ENCODE data around the gene MAML1.

Gene MAML1

DNA sequence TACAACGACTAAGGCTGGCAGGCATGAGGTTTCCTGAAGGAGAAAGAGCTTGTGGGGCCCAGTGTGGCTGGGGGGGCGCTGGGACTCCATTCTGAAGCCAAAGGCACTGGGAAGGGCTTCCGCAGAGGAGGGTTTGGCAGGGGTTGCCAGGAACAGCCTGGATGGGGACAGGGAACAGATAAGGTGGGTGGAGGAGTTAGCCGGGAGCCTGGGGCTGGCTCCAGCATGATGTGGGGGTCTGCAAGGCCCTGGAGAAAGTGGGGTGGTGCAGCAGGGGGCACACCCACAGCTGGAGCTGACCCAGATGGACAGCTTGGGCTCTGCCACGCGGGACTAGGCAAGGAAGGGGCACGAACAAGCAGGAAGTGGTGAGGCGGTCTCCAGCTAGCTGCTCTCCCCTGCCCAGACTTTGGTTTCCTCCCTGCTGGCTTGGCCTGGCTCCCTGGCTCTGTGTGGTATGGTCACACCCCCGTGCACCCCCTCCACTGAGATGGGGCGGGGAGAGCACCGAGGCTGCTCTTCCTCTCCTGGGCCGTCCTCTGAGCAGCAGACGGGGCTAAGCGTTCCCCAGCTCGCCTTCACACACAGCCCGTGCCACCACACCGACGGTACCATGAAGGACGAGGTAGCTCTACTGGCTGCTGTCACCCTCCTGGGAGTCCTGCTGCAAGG lies 61.0 kb downstream of the MAML1 start, which contains the start of gene LTC4S:
Gene LTC4S (plus strand): TSS at position 519 of the 672 bp plus-strand sequence. CDS start 95 bp downstream, at position 614.
- DNase-seq = no peak

DNA sequence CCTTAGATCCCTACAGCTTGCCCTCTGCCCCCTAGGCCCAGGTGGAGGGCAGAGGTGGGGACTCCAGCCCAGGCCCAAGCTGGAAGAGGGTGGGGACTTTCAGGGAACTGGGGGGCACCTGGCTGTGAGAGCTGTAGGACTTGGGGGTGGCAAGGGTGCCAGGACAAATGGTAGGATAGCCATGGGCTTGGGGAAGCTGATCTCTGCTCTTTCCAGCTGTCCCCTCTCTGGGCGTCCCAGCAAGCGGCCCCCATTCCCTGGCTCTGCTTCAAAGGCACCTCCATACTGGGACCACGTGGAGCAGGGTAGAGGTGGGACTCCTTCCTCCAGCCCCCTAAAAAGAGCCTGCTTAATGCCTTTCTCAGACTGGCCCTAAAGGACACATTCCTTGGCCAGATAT lies 61.5 kb downstream of the MAML1 start:
- DNase-seq = no peak

DNA sequence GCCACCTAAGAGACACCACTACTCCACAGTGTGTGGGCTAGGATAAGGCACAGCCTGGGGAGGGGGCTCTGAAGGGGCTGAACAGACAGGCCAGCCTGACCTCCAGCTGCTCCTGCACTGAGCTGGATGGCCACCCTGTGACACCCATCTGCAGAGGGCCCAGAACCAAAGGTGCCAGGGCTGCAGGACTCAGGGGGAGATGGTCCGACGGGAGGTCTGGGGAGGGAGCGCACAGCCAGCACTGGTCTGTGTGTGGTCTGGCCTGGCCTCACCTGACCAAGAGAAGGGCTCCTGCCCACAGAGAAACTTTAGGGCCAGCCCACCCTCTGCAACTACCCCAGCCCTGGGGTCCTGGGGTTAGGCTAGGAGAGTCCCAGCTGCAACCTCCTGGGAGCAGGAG lies 62.0 kb downstream of the MAML1 start:
- no peak for DNase-seq

DNA sequence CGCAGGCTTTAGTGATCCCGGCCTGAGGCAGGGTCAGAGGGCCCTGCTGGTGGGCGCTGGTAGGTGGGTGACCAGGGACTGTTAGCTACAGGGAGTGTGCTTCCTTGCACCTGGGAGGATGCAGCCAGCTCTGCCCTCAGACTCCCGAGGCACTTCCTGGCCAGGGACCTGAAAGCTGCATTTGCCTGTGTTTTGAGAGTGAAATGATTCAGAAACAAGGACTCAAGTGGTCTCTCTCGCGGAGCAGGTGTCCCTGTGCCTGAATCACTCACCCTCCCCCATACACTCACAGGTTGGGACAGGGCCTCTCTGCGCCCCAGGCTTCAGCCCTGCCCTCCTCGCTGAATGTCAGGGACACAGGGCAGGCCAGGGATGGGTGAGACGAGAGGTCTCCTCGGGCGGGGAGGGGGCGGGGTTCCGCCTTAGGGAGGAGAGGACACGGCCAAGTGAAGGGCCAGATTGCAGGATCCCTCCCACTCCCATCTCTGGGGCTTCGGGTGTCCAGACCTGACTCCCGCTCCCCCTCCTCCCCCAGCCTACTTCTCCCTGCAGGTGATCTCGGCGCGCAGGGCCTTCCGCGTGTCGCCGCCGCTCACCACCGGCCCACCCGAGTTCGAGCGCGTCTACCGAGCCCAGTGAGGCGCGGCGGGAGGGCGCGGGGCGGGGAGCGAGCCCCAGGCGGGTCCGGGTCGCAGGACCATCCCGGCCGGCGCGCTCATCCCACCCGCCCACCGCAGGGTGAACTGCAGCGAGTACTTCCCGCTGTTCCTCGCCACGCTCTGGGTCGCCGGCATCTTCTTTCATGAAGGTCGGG lies 62.6 kb downstream of the MAML1 start:
- peak; percentile 79 for DNase-seq

DNA sequence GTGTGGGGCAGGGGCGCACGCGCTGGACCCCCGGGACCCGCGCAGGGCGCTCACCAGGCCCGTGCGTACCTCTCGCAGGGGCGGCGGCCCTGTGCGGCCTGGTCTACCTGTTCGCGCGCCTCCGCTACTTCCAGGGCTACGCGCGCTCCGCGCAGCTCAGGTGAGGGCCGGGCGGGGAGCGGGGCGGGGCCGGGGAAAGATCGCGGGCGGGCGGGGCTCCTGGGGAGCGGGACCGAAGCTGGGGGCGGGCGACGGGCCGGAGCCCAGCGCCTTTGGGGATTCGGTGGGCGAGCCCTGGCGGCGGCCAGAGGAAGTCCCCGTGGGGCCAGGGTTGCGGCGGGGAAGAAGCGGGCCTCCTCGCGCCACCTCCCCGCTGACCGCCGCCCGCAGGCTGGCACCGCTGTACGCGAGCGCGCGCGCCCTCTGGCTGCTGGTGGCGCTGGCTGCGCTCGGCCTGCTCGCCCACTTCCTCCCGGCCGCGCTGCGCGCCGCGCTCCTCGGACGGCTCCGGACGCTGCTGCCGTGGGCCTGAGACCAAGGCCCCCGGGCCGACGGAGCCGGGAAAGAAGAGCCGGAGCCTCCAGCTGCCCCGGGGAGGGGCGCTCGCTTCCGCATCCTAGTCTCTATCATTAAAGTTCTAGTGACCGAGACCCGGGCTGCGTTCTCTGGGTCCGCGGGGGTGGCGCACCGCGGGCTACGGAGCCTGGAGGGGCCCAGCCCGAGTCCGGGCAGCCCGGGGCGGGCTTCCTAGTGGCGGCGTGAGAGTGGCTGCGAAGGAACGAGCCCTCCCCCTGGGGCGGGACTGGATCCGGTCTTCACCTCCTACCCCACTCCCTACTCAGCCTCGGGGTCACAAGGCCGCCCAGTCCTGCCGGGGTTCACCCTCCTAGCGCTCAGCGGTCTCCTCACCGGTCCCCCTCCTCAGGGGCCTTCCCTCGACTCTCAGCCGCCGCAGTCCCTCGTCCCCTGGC lies 63.5 kb downstream of the MAML1 start:
- peak; percentile 97 for DNase-seq

DNA sequence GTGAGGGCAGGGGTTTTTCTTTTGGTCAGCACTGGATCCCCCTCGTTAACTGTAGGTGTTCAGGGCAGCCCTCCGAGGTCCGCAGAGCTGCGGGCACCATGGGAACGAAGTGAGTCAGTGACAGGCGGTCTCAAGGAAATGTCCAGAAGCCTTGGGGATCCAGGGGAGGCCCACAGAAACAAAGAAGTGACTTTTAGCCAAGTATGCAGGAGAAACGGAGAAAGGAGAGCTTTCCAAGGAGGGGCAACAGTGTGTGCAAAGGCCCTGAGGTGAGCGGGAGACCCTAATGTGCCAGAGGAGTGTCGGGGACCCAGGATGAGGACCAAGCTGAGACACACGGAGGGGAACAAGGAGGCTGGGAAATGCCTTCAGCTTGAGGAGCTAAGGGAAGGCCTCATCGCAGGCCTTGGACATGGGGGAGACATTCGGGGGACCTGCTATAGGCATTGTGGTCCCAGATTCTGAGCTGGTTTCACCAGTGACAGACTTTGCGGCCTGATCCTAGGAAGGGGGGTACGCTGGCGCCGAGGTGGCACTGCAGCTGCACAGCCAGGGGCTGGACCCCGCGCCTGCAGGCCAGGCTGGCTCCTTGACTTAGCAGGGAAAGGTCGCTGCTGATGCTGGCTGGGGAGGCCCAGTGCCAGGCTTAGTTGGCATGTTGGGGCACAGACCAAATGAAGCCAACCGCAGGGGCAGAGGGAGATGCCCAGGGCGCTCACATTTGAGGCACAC lies 64.4 kb downstream of the MAML1 start:
- no peak for DNase-seq

DNA sequence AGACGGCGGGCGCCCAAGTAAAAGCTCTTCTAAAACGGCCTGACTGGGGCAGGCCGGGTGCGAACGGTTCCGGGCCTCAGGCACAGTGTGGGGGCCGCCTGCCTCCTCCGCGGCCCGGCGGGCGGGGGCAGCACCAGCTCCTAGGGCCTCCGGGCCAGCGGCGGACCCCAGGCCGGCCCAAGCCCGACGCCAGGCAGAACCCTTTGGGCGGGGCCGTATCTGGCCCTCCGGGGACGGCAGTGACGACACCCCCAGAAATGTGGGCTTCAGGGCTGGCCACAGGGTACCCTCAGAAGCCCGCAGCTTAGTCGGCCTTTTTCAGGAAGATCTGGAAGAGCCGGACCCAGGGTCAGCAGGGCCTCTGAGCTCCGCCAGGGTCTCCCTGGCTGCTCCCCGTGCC lies 65.1 kb downstream of the MAML1 start:
- no peak for DNase-seq

DNA sequence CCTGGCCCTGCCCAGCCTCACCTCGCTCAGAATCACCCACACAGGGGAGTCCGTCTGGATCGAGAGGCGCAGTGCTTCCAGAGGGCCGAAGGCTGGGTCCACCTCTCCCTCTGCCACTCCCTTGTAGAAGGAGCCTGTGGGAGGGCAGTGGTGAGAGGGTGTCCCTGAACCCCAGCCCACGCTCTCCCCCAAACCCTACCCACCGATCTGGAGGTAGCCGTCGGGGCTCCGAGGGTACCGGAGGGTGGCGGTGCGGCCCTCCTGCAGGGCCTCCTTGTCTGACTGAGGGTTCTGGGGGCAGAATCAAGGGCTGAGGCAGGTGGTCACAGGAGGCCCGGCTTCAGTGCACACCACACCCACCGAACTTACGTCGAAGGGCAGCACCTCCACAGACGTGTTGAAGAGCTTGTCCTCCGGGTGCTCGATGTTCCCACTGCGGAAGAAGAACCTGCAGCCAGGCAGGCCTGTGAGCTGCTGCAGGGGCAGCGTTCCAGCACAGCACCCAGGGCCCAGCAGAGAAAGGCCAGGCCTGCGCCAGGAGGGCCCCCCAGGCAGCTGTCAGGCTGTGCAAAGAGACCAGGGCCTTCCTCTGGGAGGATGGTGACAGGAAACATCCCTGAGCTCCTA lies 65.6 kb downstream of the MAML1 start:
- no peak for DNase-seq

DNA sequence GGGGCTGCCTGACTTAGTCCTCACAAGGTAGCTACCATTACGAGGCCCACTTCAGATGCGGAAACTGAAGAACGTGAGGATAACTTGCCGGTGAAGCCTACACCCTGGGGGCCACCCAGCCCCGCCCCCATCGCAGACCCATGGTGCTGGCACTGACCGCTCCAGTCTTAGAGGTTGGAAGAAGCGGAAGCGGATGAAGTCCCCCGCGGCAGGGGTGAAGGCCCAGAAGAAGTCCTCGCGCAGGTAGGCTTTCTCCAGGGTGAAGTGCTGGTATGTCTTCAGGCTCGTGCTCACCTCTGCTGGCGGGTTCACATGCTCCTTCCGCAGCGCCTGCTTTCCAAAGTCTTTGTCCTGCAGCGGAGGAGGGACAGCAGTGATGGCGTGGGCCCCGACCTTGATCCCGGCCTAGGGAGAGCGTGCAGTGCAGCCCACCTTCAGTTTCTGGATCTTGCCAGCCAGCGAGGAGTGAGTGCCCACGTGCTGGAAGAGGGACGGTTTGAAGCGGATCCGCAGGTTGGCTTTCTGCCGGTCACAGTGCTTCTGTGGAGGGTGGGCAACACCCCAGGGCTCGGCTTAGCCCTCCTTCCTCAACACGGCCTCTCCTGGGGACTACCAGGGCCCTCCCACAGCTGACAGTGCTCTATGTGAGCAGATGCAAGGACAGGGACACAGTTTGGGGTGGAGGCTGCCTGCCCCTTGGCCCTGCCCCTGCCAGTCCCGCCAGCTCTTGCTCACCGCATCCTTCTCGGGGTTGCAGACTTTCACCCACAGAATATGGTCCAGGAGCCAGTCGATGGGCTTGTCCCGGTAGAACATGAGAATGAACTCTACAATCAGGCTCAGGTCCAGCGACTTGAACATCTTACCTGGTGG lies 66.4 kb downstream of the MAML1 start:
- DNase-seq = no peak

DNA sequence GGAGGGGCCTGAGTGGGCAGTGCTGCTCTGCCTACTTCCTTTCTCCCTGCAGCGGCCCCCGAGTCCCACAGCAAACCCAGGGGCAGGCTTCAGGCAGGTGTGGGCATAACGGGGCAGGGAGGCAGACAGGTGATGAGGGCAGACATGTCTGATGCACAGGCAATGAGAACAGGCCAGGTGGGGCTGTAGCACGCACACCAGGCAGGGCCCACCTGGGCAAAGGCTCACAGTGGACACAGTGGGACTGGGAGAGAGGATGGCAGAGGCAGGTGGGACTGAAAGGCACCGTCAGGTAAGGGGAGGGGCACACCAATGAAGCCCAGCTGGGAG lies 67.0 kb downstream of the MAML1 start:
- no peak for DNase-seq

DNA sequence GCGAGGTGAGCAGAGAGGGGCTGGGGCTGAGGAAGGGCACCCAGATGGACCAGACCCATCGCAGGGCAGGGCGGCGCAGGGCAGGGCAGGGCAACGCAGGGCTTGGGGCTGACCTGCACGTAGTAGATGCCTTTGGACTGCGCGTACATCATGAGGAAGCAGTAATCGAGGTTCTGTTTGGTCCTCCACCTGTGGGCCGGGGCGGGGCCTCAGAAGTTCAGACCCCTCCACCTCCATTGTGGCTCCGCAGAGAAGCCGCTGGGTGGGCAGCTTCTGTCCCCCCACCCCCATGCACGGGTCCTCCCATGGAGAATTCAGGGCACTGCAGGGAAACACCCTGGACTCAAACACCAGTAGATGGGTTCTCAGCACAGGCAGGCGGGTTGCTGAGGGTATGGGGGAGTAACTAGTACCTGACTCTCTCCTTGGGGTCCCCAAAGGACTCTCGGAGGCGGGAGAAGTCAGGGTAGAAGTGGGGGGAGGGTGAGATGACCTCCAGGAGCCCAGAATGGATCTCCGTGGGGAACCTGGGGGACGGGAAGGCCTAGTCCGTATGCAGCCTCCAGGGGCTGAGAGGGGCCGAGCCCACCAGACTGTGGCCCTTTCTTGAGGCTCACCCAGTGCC lies 67.6 kb downstream of the MAML1 start:
- no peak for DNase-seq

DNA sequence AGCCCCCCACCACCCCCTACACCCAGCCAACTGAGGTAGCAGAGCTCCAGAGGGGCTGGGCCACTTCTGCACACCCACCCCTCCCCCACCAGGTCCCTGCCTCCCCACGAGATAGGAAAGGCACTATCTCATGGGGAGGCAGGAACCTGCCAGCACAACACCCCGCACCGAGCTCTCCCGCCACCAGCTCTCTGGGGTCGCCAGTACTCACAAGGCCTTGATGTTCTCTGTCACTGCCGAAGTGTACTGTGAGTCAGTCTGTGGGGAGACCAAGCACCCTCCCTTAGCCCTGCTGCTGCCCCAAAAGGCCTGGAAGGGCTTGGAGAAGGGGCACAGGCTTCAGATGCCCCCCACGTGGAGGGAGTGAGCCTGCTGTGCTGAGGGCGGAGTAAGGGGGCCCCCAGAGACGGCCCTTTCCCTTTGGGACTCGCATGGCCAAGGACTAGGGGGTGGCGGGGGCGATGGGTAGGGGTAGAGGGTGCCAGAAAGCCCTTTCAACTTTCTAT lies 68.1 kb downstream of the MAML1 start:
- no peak for DNase-seq

DNA sequence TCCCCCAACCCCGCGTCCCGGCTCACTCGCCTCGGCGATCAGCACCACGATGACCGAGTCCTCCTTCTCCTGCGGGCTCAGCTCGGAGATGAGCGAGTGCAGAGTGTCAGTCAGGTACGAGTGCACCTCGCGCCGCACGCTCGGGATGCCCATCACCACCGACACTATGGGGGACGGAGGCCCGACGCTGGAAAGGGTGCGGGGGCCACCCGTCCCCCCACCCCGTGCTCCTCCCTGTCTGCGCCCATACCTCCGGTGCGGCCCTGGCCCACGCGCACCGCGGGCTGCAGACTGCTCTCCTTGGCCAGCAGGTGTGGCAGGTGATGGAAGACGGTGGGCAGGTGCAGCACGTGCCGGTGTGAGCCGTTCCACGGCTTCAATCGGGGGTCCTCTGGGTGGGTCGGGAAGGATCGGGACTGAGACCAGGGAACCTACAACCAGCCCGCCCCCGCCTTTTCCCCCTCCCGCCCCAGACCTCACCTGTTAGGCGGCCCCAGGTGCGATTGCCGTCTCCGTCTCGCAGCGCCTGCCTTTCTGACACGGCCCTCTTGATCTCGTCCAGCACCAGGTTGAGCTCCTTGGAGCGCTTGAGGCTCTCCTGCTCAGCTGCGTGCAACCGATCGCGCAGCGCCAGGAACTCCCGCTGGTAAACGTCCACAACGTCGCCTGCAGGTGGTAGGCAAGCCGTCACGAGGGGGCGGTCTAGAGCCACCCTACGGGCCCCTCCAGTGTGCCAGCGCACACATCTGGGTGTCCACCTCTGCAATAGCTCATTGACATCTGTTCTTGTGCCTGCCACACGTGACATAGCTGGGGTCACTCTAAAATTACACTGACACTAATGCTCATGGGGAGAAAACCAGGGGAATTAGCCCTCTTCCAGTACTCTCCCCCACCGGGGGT lies 68.9 kb downstream of the MAML1 start:
- peak; percentile 34 for DNase-seq

DNA sequence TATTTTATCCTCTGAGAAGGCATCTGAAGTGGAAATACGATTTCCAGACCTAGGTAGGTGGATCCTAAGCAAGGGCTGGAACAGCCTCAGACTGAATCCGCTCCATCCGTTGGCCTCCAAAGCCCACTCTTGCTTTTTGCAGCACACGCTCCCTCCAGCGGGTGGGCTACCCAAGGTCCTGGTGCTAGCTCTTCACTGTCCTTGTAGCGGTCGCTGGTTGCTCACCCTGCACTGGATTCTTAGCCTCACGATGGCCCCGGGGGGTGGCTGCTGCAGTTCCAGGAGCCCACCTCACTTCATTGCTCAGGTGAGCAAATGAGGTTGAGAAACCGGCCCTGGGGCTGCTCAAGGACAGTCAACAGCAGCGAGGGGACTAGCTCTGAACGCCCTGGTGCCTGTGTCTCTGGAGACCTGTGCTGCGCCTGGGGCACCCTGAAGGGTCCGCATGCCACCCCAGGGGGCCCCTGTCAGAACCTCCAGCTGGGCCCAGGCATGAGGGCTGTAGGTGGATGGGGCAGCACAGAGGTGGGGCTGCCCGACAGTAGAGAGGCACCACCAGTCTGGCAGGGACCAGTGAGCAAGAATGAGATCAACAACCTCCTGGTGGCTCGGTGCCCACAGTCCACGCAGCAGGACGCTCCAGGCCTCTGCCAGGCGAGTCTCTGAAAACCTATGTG lies 69.7 kb downstream of the MAML1 start:
- peak; percentile 42 for DNase-seq

DNA sequence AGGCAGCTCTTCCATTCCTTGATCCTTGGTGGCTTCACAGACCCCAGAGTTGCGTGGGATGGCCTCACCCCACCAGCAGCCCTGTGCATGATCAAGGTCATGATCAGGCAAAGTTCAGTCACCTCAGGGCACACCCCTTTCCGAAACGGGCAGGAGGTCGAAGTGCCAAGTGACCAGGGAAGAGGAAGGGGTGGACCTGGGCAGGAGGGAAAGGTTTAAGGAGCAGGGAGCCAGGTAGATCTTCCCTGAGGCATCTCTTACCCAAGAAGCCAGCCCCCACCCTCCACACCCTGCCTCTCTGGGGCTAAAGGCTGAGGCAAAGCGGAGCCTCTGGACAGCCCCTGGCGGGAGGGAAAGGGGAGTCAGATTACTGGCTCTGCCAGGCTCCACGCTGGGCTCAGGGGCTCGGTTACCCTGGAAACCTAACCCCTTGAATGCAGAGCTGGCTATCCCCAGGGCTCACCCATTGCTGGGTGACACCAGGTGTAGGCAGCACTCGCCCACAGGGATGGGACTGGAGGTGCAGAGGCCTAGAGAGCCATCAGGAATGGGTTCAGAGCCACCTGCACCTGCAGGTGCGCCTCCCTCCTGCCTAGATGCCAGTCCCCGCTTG lies 70.4 kb downstream of the MAML1 start:
- DNase-seq = peak; percentile 97

DNA sequence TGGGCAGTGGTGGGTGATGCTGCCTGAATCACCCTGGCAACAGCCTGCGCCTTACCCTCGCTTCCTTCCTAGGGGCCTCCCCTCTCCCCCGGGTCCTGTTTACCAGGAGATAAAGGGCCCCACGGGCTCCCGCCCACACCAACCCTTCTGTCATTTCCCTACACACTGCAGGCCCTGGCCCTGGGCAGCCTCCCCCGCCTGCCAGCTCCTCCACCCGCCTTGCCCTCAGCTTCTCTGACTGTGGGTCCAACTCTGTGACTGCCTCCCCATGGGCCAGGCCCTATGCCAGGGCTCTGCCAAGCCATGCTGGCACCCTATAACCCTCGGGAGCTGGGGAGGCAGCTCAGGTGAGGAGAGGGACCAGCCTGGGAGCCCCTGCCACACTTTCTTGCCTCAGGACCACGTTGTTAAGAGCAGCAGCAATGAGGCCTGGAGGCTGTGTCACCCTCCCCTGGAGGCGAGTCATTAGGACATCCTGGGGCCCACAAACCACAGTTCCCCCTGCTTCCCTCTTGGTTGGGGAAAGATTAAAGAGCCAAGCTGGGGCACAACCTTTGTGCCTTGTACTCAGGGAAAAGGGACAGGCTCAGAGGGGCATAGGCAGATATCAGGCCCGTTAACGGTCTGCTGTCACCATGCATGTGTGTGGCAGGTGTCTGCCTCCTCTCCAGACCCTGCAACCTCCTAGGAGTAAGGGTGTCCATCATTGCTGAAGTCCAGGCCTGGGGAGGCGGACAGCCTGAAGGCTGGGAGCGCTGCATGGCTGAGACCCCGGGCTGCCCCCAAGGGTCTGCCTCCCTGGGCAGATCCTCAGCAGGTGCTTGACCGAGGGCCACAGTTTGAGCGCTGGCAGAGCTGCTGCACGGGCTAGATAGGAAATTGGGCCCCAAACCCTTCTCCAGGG lies 71.3 kb downstream of the MAML1 start:
- DNase-seq = peak; percentile 92

DNA sequence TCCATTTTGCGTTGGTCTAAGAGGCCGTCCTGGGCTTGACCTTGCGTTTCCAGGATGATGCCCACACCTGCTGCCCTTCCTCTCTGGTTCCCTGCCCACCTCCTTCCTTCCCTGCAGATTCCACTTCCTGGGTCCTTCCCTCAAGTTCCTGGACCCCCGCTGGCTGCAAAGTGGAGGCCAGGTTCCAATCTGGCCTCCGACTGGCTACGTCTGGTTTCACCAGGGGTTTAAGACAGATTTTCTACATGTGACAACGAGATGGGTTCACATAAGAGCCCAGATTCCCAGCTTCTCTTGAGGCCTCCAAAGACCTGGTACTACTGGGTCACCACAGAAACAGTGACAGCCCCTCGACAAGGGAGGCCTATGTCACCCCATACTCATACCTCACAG lies 71.9 kb downstream of the MAML1 start:
- peak; percentile 46 for DNase-seq
